Measurements from ENCODE around the gene NLRC5.
A peak's percentile ranks its signal among the peaks of the same experiment; 100 is the strongest.

The NLRC5 gene

GRCh38 chr16:57038166-57038565, 48.8 kb downstream of the NLRC5 start:
- H3K79me1 ChIP-seq (ENCODE audit: low read depth, low read length) = no peaks in the 10 kb centered on the region
- peaks cover 0 to 32% (median 0%) of the 10 kb centered on the region in 3 experiments for H3K27me3 ChIP-seq (ENCODE audit: control insufficient read depth in 3 of 3, insufficient read depth in 3 of 3, low read depth in 1 of 3, low read length in 3 of 3)
- no peak overlapping the region for H3K4ac ChIP-seq (ENCODE audit: low read length)
- no peak overlapping the region for H3K4me2 ChIP-seq (ENCODE audit: insufficient read depth, low read length, poor library complexity, severe bottlenecking)
- H4K91ac ChIP-seq (ENCODE audit: low read depth, low read length, poor library complexity) = no peak overlapping the region
- DNase-seq (ENCODE audit: low spot score) = no peak
- H3K9me3 ChIP-seq (replicated peaks in 1 of 2; ENCODE audit: control insufficient read depth in 2 of 2, insufficient read depth in 1 of 2, low read depth in 1 of 2, low read length in 2 of 2) = peaks cover 2 to 4% of the 10 kb centered on the region in 2 donors
- H3K23ac ChIP-seq (ENCODE audit: low read depth, low read length, poor library complexity) = no peak overlapping the region
- H3K4me3 ChIP-seq (ENCODE audit: low read length in 2 of 2) = no peak overlapping the region
- no peak overlapping the region for H2AFZ ChIP-seq (ENCODE audit: low read length)
- no peak overlapping the region for H3K14ac ChIP-seq (ENCODE audit: low read length)
- H2BK120ac ChIP-seq (ENCODE audit: low read depth, low read length) = no peak overlapping the region
- H2BK5ac ChIP-seq (ENCODE audit: low read length) = no peak overlapping the region
- WGBS, 2 donors (ENCODE audit: extremely low coverage in 2 of 2, insufficient read length in 2 of 2, insufficient replicate concordance in 1 of 2) = no CpG with 5 or more reads among the region's 2 CpGs
- no peaks in the 10 kb centered on the region for H3K4me1 ChIP-seq (ENCODE audit: control insufficient read depth in 2 of 2, insufficient read depth in 1 of 2, low read depth in 1 of 2, low read length in 2 of 2)
- H3K27ac ChIP-seq (replicated peaks; ENCODE audit: low read length) = no peak overlapping the region
- no peaks in the 10 kb centered on the region for H3K36me3 ChIP-seq (replicated peaks in 1 of 2; ENCODE audit: control insufficient read depth in 2 of 2, insufficient read depth in 2 of 2, low read length in 2 of 2)
- no peak overlapping the region for H2BK12ac ChIP-seq (ENCODE audit: low read length)
- no peak overlapping the region for H2BK15ac ChIP-seq (ENCODE audit: low read length)
- no peak overlapping the region for H3K9ac ChIP-seq (ENCODE audit: low read depth, low read length, poor library complexity)
- H4K8ac ChIP-seq (ENCODE audit: low read depth, low read length) = no peak overlapping the region
- no peak overlapping the region for H2AK5ac ChIP-seq (ENCODE audit: low read depth, low read length)
- H3K18ac ChIP-seq (ENCODE audit: low read length) = no peak overlapping the region

GRCh38 chr16:57039148-57039812, 49.9 kb downstream of the NLRC5 start:
- no peak for DNase-seq (ENCODE audit: low spot score)
- Histone ChIP-seq H3K4ac (ENCODE audit: low read length) (no peak overlapping the region), H3K9ac (ENCODE audit: low read depth, low read length, poor library complexity) (no peak overlapping the region), H3K4me2 (ENCODE audit: insufficient read depth, low read length, poor library complexity, severe bottlenecking) (no peak overlapping the region), H4K8ac (ENCODE audit: low read depth, low read length) (no peak overlapping the region), H3K14ac (ENCODE audit: low read length) (no peak overlapping the region), H2AK5ac (ENCODE audit: low read depth, low read length) (no peak overlapping the region), H3K27ac (replicated peaks; ENCODE audit: low read length) (no peak overlapping the region), H3K4me1 (ENCODE audit: control insufficient read depth in 2 of 2, insufficient read depth in 1 of 2, low read depth in 1 of 2, low read length in 2 of 2) (no peaks in the 10 kb centered on the region), H3K4me3 (ENCODE audit: low read length in 2 of 2) (no peak overlapping the region), H3K27me3 (ENCODE audit: control insufficient read depth in 3 of 3, insufficient read depth in 3 of 3, low read depth in 1 of 3, low read length in 3 of 3) (peaks cover 0 to 23% (median 0%) of the 10 kb centered on the region in 3 experiments), H3K9me3 (replicated peaks in 1 of 2; ENCODE audit: control insufficient read depth in 2 of 2, insufficient read depth in 1 of 2, low read depth in 1 of 2, low read length in 2 of 2) (peaks cover 2 to 4% of the 10 kb centered on the region in 2 donors), H2AFZ (ENCODE audit: low read length) (peak overlapping the region; percentile 74), H2BK5ac (ENCODE audit: low read length) (no peak overlapping the region), H4K91ac (ENCODE audit: low read depth, low read length, poor library complexity) (no peak overlapping the region), H3K18ac (ENCODE audit: low read length) (no peak overlapping the region), H3K23ac (ENCODE audit: low read depth, low read length, poor library complexity) (no peak overlapping the region), H3K79me1 (ENCODE audit: low read depth, low read length) (no peaks in the 10 kb centered on the region), H2BK15ac (ENCODE audit: low read length) (no peak overlapping the region), H2BK120ac (ENCODE audit: low read depth, low read length) (no peak overlapping the region), H3K36me3 (replicated peaks in 1 of 2; ENCODE audit: control insufficient read depth in 2 of 2, insufficient read depth in 2 of 2, low read length in 2 of 2) (no peaks in the 10 kb centered on the region), H2BK12ac (ENCODE audit: low read length) (no peak overlapping the region)
- no CpG with 5 or more reads among the region's 5 CpGs for WGBS, 2 donors (ENCODE audit: extremely low coverage in 2 of 2, insufficient read length in 2 of 2, insufficient replicate concordance in 1 of 2)

- no peak overlapping the region for H3K4ac ChIP-seq (ENCODE audit: low read length)
- no peak overlapping the region for H3K4me3 ChIP-seq (ENCODE audit: low read length in 2 of 2)
- H3K14ac ChIP-seq (ENCODE audit: low read length) = no peak overlapping the region
- H3K18ac ChIP-seq (ENCODE audit: low read length) = no peak overlapping the region
- H3K27ac ChIP-seq (replicated peaks; ENCODE audit: low read length) = no peak overlapping the region
- H3K9ac ChIP-seq (ENCODE audit: low read depth, low read length, poor library complexity) = no peak overlapping the region
- no peak overlapping the region for H4K8ac ChIP-seq (ENCODE audit: low read depth, low read length)
- no peak overlapping the region for H2BK120ac ChIP-seq (ENCODE audit: low read depth, low read length)
- no peak overlapping the region for H2AK5ac ChIP-seq (ENCODE audit: low read depth, low read length)
- H4K91ac ChIP-seq (ENCODE audit: low read depth, low read length, poor library complexity) = no peak overlapping the region
- peaks cover 2 to 4% of the 10 kb centered on the region in 2 donors for H3K9me3 ChIP-seq (replicated peaks in 1 of 2; ENCODE audit: control insufficient read depth in 2 of 2, insufficient read depth in 1 of 2, low read depth in 1 of 2, low read length in 2 of 2)
- H3K23ac ChIP-seq (ENCODE audit: low read depth, low read length, poor library complexity) = no peak overlapping the region
- H2BK12ac ChIP-seq (ENCODE audit: low read length) = no peak overlapping the region
- H3K79me1 ChIP-seq (ENCODE audit: low read depth, low read length) = no peaks in the 10 kb centered on the region
- no peaks in the 10 kb centered on the region for H3K36me3 ChIP-seq (replicated peaks in 1 of 2; ENCODE audit: control insufficient read depth in 2 of 2, insufficient read depth in 2 of 2, low read length in 2 of 2)
- H3K27me3 ChIP-seq (ENCODE audit: control insufficient read depth in 3 of 3, insufficient read depth in 3 of 3, low read depth in 1 of 3, low read length in 3 of 3) = peaks cover 0 to 11% (median 0%) of the 10 kb centered on the region in 3 experiments
- WGBS, 2 donors (ENCODE audit: extremely low coverage in 2 of 2, insufficient read length in 2 of 2, insufficient replicate concordance in 1 of 2) = no CpG with 5 or more reads among the region's 12 CpGs
- H3K4me1 ChIP-seq (ENCODE audit: control insufficient read depth in 2 of 2, insufficient read depth in 1 of 2, low read depth in 1 of 2, low read length in 2 of 2) = peaks cover 0 to 2% of the 10 kb centered on the region in 2 donors
- H2BK5ac ChIP-seq (ENCODE audit: low read length) = no peak overlapping the region
- no peak overlapping the region for H2BK15ac ChIP-seq (ENCODE audit: low read length)
- no peak for DNase-seq (ENCODE audit: low spot score)
- no peak overlapping the region for H3K4me2 ChIP-seq (ENCODE audit: insufficient read depth, low read length, poor library complexity, severe bottlenecking)
- no peak overlapping the region for H2AFZ ChIP-seq (ENCODE audit: low read length)
These were observed 52.1 kb downstream of the NLRC5 start for GRCh38 chr16:57041182-57042156.
